Endothelial cell of umbilical vein (primary cell): ENCODE measurements around the gene METTL15. TPM values are rescaled to one million over a fixed set of nuclear protein-coding genes. Genes with fewer than 3 reads are reported as not detected.
A peak's percentile ranks its signal among the peaks of the same experiment; 100 is the strongest.

Experiments used
- BruUV-seq: library from RNA; stranded (reverse); fragments of 400-500 nt; replicated peaks from 2 replicates; lab custom pipeline; 2021; lab: Mats Ljungman, UMichigan
- CTCF ChIA-PET: fragments of 300-600, 350-600 bp; sonication (Branson Sonifier 250); formaldehyde crosslinking; loops from one replicate; lab custom pipeline; 2021; ENCODE audit warnings: antibody characterized with exemption, inconsistent platforms; lab: Charles Lee
- POLR2A ChIA-PET: fragments of 300-600, 350-600 bp; sonication (Branson Sonifier 250); formaldehyde crosslinking; loops from one replicate; lab custom pipeline; 2021; ENCODE audit warnings: antibody characterized with exemption, inconsistent platforms; lab: Charles Lee
- DNase-seq: peaks from one replicate; pipeline ENCODE4 v3.0.0-alpha.2; 2011; ENCODE audit warnings: low read depth, low spot score
- FAIRE-seq: peaks from 2 replicates; lab custom pipeline; 2011; peaks lifted over from hg19 to GRCh38; lab: Jason Lieb, UNC
- H2AFZ ChIP-seq: 2 replicates; pipeline ENCODE4 v1.6.0; 2012; ENCODE audit warnings: low read depth, low read length, control low read depth, inconsistent platforms
- H3K27ac ChIP-seq: 2 replicates; pipeline ENCODE4 v1.5.1; 2011; ENCODE audit warnings: low read depth, mild to moderate bottlenecking, control low read depth, low read length, moderate library complexity; ENCODE audit not compliant: insufficient read depth
- H3K27me3 ChIP-seq, 2 experiments: 2 replicates each; pipeline versions ENCODE4 v1.6.0 to v1.6.1; 2011; ENCODE audit warnings: low read length in 2 of 2, mixed read lengths in 1 of 2; ENCODE audit not compliant: control insufficient read depth in 2 of 2, insufficient read depth in 2 of 2
- H3K36me3 ChIP-seq, 2 experiments: 2 replicates in 1 of 2; 3 replicates in 1 of 2; pipeline ENCODE4 v1.5.1; 2011; ENCODE audit warnings: low read length in 2 of 2, mild to moderate bottlenecking in 1 of 2, moderate library complexity in 1 of 2; ENCODE audit not compliant: control insufficient read depth in 2 of 2, insufficient read depth in 2 of 2; ENCODE audit errors: extremely low read depth in 1 of 2
- H3K4me1 ChIP-seq: 3 replicates; pipeline ENCODE4 v1.5.1; 2011; ENCODE audit warnings: mild to moderate bottlenecking, low read length; ENCODE audit not compliant: control insufficient read depth, insufficient read depth; ENCODE audit errors: extremely low read depth
- H3K4me2 ChIP-seq: 2 replicates; pipeline ENCODE4 v1.6.1; 2011; ENCODE audit warnings: low read length, control low read depth, mixed read lengths; ENCODE audit not compliant: insufficient read depth
- H3K4me3 ChIP-seq, 3 experiments: fragments of 200-600 bp in 1 of 3; sonication (generic), shearing (Covaris generic) in 1 of 3; replicated peaks in 1 of 3; 2 replicates each; pipeline ENCODE4 v1.5.1; 2011 to 2016; ENCODE audit warnings: control low read depth in 3 of 3, low read length in 3 of 3, mild to moderate bottlenecking in 2 of 3, inconsistent platforms in 1 of 3, low read depth in 1 of 3, moderate library complexity in 1 of 3; ENCODE audit not compliant: insufficient read depth in 1 of 3
- H3K79me2 ChIP-seq: 2 replicates; pipeline ENCODE4 v1.6.0; 2012; ENCODE audit warnings: low read length, inconsistent platforms; ENCODE audit not compliant: control insufficient read depth, insufficient read depth
- H3K9ac ChIP-seq: replicated peaks from 2 replicates; pipeline ENCODE3; 2011; ENCODE audit warnings: low read length, control low read depth; ENCODE audit not compliant: insufficient read depth; ENCODE audit errors: extremely low read depth
- H3K9me1 ChIP-seq: replicated peaks from 3 replicates; pipeline ENCODE4 v1.6.0; 2011; ENCODE audit warnings: mild to moderate bottlenecking, low read length; ENCODE audit not compliant: control insufficient read depth, insufficient read depth; ENCODE audit errors: extremely low read depth
- H3K9me3 ChIP-seq: replicated peaks from 2 replicates; pipeline ENCODE4 v1.5.1; 2012; ENCODE audit warnings: low read length, inconsistent platforms; ENCODE audit not compliant: control insufficient read depth, insufficient read depth
- H4K20me1 ChIP-seq: replicated peaks from 2 replicates; pipeline ENCODE3; 2011; ENCODE audit warnings: mild to moderate bottlenecking, low read length; ENCODE audit not compliant: control insufficient read depth, insufficient read depth; ENCODE audit errors: extremely low read depth
- CTCF ChIP-seq, 2 donors: IDR thresholded peaks; 1 replicate in 1 of 2; 2 replicates in 1 of 2; pipeline ENCODE4 v1.5.1; 2011; ENCODE audit warnings: low read length in 2 of 2, mild to moderate bottlenecking in 2 of 2, moderate library complexity in 2 of 2, control low read depth in 1 of 2, inconsistent platforms in 1 of 2, low read depth in 1 of 2; ENCODE audit not compliant: insufficient read depth in 1 of 2; ENCODE audit errors: extremely low read depth in 1 of 2
- EZH2 ChIP-seq: IDR thresholded peaks from 2 replicates; pipeline ENCODE4 v1.6.1; 2012; ENCODE audit warnings: borderline replicate concordance, low read depth, mild to moderate bottlenecking, moderate library complexity, low read length, inconsistent platforms; ENCODE audit not compliant: severe bottlenecking
- FOS ChIP-seq: IDR thresholded peaks from 2 replicates; pipeline ENCODE4 v1.6.1; 2011; ENCODE audit warnings: mild to moderate bottlenecking, low read length, moderate library complexity, borderline replicate concordance; ENCODE audit not compliant: insufficient read depth
- GATA2 ChIP-seq: IDR thresholded peaks from 2 replicates; pipeline ENCODE4 v1.7.0; 2011; ENCODE audit warnings: low read depth, mild to moderate bottlenecking, moderate library complexity, mixed read lengths, low read length; ENCODE audit not compliant: insufficient read length, insufficient read depth
- JUN ChIP-seq: IDR thresholded peaks from 2 replicates; pipeline ENCODE4 v1.6.1; 2011; ENCODE audit warnings: borderline replicate concordance, low read depth; ENCODE audit not compliant: insufficient read length, insufficient read depth
- MAX ChIP-seq: IDR thresholded peaks from 2 replicates; pipeline ENCODE4 v1.6.1; 2011; ENCODE audit not compliant: insufficient read depth, insufficient read length
- MYC ChIP-seq: IDR thresholded peaks from one replicate; pipeline ENCODE4 v1.6.1; 2011; ENCODE audit warnings: mild to moderate bottlenecking, low read depth, low read length
- POLR2A ChIP-seq: IDR thresholded peaks from 2 replicates; pipeline ENCODE4 v1.6.1; 2012; ENCODE audit warnings: low read depth, mild to moderate bottlenecking, control low read depth, low read length
- POLR2AphosphoS5 ChIP-seq: IDR thresholded peaks from 2 replicates; pipeline ENCODE4 v1.6.1; 2012; ENCODE audit warnings: low read depth, mild to moderate bottlenecking, control low read depth, low read length, moderate library complexity; ENCODE audit not compliant: insufficient read depth
- dilution Hi-C: fragments of 300-500 bp; cut with MboI; formaldehyde crosslinking; loops from one replicate; pipeline ENCODE4 v1.15.0; 2019; ENCODE audit warnings: low sequenced_read_pairs; ENCODE audit not compliant: extremely low pct_ligation_motif_present
- intact Hi-C: fragments of 100-400 bp; cut with micrococcal nuclease; formaldehyde crosslinking; loops from one replicate; pipeline ENCODE4 v1.10.0; 2022
- polyA plus RNA-seq, 4 experiments: library from polyadenylated mRNA; depleted of rRNA in 3 of 4; stranded (reverse) in 3 of 4; unstranded in 1 of 4; fragments of >200 nt; gene quantifications; 2 replicates each; pipeline versions ENCODE4 v1.2.1 to v1.2.3, GENCODE V29; 2011 to 2012; ENCODE audit warnings: missing spikeins in 1 of 4
- total RNA-seq: library from RNA; stranded (reverse); gene quantifications from 2 replicates; pipeline ENCODE4 v1.2.3, GENCODE V29; 2021

METTL15 gene
- total and polyA plus RNA-seq, 2 donors (not counting 3 experiments of a cell fraction or from before 2014, with no cell fraction given): 3.2 to 12.1 TPM

DNA sequence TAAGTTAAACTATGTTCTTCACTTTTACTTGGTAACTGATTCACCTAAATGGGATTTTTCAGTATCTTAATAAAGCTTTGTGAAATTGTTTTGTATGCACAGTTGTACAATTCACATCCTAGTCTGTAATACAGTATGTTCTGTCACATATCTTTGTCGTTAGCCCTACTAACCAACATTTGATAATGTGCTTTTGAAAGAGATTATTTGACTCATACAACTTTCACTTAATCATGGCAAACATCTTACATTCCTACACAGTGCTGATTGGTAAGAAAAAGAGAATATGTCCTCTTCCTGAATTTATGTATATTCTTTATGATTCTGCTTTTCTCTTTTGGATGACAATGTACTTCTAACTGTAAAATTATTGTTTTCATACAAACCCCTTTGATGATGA is 234.5 kb downstream of the METTL15 start:
- H4K20me1 ChIP-seq: no peaks in the 10 kb centered on the region
- no peaks in the 10 kb centered on the region for H3K27me3 ChIP-seq
- TF ChIP-seq CTCF (IDR thresholded peaks at IDR 0.05; ENCODE audit: extremely low read depth in 1 of 2, insufficient read depth in 1 of 2, low read depth in 1 of 2, low read length in 2 of 2): no peak
- TF ChIP-seq FOS: no peak
- TF ChIP-seq EZH2: no peak
- no peak for TF ChIP-seq GATA2
- TF ChIP-seq POLR2AphosphoS5: no peak
- no peak for TF ChIP-seq MYC
- TF ChIP-seq MAX: no peak
- TF ChIP-seq JUN: no peak
- TF ChIP-seq POLR2A: no peak
- ChIA-PET CTCF (no interaction called here), POLR2A (interaction anchor here (0.5 kb wide), 1 partner anchor 1623 kb away, joined by 4 read pairs; no protein-coding TSS in a partner anchor)
- no peaks in the 10 kb centered on the region for H3K79me2 ChIP-seq
- peaks cover 14% of the 10 kb centered on the region for H3K4me1 ChIP-seq
- H3K9me3 ChIP-seq: no peaks in the 10 kb centered on the region
- BruUV-seq: no TSS peak
- no peaks in the 10 kb centered on the region for H3K36me3 ChIP-seq
- H3K4me3 ChIP-seq: no peak overlapping the region
- H3K9ac ChIP-seq: peak overlapping the region; percentile 61
- DNase-seq (no peak), FAIRE-seq (no peak)
- intact Hi-C loops (loop anchor here (5.0 kb wide), 1 partner anchor 235 kb away; the partner anchor contains the start of genes KIF18A and METTL15), dilution Hi-C loops (no loop called here)
- peak overlapping the region; percentile 72 for H3K4me2 ChIP-seq
- H3K9me1 ChIP-seq: no peaks in the 10 kb centered on the region
- no peak overlapping the region for H2AFZ ChIP-seq
- H3K27ac ChIP-seq: peak overlapping the region; percentile 85
